ENCODE data around the gene GSTM1.

GSTM1 gene

DNA sequence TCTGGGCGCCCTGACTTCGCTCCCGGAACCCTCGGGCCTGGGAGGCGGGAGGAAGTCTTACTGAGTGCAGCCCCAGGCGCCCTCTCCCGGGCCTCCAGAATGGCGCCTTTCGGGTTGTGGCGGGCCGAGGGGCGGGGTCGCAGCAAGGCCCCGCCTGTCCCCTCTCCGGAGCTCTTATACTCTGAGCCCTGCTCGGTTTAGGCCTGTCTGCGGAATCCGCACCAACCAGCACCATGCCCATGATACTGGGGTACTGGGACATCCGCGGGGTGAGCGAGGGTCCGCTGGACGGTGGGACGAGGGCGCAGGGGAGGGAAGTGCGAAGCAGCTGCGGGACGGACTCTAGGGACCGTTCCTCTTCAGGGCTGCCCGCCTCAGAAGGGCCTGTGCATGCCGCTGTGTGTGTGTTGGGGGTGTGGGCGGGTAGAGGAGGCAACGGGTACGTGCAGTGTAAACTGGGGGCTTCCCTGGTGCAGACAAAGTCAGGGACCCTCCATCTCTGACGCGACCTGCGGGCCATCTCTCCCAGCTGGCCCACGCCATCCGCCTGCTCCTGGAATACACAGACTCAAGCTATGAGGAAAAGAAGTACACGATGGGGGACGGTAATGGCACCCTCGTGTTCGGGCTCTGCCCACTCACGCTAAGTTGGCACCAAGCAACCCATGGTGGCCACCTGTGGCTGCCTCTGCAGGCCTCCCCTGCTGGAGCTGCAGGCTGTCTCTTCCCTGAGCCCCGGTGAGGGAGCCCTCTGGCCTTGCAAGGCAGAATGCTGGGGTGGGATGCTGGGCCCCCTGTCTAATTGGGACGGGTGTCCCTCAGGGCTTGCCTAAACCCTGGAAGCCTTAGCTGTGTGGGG is at the start of gene GSTM1:
Gene GSTM1 (plus strand): TSS at position 177 of the 859 bp plus-strand sequence. CDS start 57 bp downstream, at position 234.
- DNase-seq (ENCODE audit: low spot score): no peak

DNA sequence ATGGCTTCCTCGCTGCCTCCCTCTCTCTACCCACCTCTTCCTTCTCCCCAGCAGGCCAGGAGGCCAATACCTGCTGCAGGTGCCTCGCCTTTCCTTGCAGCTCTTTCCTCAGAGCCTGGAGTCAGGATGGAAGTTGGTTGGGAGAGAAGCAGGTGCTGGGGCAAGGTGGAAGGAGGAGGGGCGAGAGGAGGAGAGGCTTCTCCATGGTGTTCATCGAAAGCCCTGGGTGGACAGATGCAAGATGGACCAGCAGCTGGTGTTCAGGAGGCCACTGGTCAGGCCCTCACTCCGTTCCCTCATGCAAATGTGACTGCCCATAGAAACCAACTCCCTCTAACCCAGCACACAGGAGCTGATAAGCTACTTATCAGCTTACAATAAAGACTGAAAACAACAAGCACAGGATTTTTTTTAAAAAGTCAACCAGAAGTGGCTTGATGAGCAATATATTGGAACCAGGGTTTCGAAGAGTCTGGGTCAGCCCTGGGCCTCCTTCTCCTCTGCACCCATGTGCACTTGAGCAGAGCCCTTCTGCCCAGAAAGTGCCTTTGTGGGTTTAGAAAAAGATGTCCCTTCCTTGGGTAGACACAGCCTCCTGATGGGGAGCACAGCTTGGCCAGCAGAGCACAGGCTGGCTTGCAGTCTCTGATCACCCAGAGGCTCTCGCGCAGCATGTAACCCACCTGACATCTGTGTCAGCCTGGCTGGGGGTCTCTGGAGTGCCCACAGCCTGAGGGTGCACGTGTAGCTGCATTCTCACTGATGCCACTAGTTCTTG is 48.4 kb upstream of the GSTM1 start:
- no peak for DNase-seq (ENCODE audit: low spot score)

DNA sequence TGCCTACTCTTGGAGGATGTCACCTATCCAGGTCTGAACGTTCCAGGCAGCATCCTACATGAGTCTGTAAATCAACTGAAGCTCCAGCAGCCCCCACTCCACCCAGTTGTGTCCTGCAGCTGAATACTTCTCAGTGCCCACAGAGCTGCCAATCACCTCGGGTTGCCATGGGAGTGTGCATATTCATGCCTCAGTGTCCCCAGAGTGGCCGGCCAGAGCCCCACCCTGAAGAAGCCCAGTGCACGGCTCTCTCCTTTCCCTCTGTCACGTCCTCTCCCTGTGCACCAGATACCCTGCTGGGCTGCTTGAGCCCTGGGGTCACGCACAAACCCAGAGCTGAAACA is 47.8 kb upstream of the GSTM1 start:
- DNase-seq (ENCODE audit: low spot score): no peak

DNA sequence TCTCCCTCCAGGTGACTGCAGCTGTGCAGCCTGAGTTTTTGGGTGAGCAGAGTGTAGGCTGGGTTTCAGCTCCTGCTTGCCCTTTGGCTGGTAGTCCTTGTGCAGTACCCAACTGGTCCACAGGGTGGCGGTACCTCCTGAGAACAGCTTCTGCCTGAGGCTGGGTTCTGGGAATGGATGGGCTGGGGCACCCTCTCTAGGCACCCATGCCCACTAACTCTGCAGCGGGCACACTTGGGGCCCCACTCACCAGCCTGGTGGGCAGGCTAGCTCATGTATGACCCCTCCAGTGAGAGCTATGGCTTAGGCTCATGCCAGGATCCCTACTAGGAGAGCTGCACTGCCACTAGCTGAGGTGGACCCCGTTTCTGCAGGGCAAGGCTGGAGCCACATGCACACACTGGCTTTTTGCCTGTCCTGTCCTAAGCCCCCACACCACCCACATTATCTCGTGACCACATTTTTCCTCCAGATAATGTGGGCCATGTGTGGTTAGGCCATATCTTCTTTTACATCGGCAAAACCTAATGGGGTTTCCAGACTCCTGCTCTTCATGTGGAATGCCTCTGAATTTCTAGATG is 47.2 kb upstream of the GSTM1 start:
- DNase-seq (ENCODE audit: low spot score): peak; percentile 74

DNA sequence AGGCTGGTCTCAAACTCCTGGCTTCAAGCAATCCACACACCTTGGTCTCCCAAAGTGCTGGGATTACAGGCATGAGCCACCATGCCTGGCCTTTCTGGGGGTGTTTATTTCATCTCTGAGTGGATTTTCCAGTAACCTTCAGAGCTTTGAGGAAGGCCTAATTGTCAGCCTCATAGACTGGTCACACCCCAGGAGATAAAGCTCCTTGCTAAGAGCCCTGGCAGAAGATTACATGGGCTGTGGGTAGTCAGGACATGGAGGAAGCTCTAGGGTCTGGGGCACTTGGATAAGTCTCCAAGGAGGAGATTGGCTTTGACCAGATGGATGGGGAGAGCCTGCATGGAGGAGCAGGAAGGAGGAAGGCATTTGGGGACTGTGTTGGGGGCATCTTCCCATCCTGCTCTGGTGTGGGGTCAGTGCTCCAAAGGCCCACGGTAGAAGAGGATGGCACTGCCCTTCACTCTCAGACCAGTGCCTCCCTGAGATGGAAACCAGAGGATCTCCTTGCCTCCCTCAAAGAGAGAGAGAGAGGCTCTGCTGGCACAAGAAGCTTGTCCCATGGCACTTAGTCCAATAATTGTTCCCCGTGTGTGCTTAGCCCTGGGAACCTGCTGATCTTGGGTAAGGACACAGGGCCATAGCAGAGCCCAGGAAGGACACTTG is 46.4 kb upstream of the GSTM1 start:
- no peak for DNase-seq (ENCODE audit: low spot score)

DNA sequence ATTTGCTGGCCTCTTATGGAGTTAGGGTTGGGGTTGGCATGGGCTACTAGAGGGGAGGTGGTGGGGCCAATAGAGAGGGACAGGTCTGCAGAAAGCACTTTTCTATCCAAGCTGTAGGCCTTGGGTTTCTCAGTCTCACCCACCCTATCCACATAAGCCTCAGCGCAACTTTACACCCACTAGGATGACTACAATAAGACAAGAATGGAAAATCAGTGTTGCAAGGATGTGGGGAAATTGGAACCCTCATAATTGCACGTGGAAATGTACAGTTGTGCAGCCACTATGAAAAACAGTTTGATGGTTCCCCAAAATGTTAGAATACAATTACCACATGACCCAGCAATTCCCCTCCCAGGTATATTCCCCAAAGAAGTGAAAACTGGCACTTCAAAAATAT is 45.8 kb upstream of the GSTM1 start:
- DNase-seq (ENCODE audit: low spot score): no peak

DNA sequence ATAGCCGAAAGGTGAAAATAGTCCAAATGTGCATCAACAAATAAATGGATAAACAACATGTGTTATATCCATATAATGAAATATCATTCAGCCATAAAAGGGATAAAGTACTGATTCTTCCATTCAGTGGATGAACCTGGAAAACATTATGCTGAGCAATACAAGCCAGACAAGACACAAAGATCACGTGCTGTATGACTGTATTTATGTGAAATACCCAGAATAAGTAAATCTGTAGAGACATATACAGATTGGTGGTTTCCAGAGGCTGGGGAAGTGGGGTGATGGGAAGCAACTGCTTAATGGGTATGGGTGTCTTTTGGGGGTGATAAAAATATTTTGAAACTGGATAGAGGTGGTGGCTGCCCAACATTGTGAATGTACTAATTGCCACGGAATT is 45.0 kb upstream of the GSTM1 start:
- DNase-seq (ENCODE audit: low spot score): no peak

DNA sequence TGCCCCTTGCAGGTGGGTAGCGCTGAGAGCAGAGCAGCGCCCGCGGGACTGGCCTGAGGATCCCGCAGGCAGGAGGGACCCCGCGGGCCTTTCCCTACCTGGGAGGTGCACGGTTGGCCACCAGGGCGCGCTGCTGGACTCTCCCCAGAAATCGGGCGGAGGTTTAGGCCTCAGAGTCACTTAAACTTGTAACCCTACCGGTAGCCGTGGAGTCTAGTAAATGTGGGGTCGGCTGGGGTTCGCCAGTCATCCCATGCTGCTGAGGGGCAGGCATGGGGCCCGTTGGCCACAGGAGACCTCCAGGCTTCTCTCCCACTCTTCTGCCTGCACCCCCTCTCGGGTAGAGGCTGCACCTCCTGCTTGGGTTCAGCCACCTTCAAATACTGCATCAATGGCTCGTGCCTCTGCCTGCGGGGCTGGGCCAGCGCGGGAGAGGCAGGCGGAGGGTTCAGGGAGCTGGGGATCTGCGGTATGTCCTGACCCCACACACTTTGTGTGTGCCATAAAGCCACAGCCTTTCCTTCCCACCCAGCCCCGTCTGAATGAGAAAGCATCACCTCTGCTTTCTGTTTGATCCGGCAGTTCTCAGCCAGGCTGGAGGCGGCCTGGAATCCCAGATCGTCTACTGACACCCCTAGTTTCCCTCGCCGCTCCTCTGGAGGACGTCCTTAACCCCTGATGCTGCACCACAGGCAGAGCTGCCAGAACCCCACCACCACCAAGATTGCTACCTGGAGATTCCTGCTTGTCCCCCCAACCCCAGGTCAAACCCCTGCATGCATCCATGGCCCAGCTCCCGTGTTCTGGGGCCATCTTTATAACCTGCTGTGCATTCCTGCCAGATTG is 44.0 kb upstream of the GSTM1 start:
- DNase-seq (ENCODE audit: low spot score): peak; percentile 86

DNA sequence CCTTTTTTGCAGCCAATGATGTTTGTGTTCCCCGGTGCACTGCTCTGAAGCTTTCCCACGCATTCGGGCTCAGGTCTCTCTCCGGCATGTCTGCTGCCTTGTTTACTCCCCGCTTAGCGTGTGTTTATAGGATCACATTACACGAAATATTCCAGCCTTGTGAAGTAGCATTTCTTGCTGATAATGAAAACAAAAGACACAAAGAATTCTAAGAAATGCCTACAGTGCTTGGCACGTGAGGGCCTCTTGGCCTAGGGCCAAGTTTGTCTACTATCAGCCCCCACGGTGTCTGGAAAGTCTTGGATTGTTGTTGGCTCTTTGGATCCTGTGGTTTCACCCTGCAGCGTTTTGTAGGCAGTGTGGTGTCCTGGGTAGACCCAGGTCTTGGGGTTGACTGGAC is 42.9 kb upstream of the GSTM1 start:
- DNase-seq (ENCODE audit: low spot score): no peak

DNA sequence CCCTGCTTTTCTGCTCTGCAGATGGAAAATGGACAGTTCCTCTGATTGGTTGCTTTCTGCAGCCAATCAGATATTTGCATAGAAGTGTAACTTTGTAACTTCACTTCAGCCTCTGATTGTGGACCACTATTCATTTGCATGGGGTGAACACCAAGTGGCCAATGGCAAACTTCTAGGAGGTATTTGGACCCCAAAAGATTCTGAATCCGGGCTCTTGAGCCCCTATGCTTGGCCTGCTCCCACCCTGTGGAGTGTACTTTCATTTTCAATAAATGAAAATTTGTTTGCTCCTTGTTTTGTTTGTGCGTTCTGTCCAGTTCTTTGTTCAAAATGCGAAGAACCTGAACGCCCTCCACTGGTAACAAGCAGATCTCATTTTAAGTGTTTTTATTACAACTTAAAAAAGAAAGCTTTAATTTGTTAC is 38.1 kb upstream of the GSTM1 start:
- no peak for DNase-seq (ENCODE audit: low spot score)

DNA sequence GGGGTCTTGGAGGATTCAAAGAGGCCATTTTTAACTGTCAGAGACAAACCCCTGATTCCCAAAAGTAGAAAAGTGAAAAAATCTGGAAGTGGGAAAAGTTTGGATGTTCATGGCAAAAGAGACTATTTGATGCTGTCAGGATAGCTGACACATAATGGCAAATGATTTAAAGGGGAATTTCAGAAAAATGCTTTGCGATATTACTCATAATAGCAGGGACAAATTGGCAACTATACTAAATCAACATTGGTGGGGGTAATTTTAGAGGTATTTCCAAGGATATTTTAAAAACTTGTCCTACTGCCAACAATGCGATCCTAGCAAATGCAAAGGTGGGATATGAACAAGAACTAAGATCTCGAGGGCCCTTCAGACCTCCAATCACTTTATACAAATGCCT is 37.0 kb upstream of the GSTM1 start:
- no peak for DNase-seq (ENCODE audit: low spot score)

DNA sequence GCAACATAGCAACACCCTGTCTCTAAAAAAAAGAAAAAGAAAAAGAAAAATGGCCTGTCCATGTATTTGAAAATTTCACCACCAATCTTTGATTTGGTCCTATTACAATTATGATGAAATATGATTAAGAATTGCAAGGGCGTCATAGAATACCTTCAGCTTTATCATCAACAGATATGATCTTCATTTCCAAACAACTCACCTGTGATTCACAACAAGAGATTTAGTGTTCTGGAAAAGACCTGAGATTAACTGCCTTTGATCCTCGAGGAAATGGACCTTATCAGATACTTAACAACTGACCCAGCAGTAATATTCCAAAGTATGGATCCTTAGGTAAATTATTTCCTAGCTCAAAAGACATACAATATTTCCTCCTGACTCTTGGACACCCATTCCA is 35.2 kb upstream of the GSTM1 start:
- DNase-seq (ENCODE audit: low spot score): no peak

DNA sequence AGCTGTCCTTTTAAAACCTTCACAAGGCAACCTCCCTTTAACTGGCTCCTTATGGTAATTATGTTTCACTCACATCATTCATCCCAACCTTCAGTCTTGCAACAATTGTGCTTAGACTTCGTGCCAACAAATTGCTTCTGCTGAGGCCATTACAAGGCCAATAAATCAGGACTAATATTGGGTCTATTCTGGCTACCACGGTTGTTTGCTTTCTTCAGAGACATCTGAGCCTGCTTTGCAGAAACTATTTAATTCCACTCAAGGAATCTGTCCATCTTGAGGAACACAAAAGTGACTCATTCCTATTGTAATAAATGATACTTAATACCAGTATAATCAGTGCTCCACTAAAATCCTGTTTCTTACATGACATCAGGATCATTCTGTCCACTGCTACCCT is 34.3 kb upstream of the GSTM1 start:
- DNase-seq (ENCODE audit: low spot score): no peak

DNA sequence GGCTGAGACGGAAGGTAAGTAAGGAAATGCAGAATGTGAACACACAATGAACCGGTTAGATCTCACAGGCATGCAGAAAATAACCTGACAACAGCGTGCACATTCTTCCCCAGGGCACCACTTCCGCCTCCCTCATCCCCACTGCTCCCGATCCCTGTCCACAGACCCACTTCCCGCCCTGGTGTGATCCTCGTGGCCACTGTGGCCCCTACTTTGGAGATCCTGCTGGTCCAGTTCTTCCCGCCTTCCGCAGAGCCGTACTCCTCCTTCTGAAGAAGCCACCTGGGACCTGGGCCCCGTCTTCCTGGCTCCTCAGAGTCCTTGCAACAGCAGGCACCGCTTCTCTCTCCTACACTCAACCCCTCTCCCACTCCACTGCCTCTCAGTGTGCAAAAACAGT is 33.1 kb upstream of the GSTM1 start:
- DNase-seq (ENCODE audit: low spot score): no peak

DNA sequence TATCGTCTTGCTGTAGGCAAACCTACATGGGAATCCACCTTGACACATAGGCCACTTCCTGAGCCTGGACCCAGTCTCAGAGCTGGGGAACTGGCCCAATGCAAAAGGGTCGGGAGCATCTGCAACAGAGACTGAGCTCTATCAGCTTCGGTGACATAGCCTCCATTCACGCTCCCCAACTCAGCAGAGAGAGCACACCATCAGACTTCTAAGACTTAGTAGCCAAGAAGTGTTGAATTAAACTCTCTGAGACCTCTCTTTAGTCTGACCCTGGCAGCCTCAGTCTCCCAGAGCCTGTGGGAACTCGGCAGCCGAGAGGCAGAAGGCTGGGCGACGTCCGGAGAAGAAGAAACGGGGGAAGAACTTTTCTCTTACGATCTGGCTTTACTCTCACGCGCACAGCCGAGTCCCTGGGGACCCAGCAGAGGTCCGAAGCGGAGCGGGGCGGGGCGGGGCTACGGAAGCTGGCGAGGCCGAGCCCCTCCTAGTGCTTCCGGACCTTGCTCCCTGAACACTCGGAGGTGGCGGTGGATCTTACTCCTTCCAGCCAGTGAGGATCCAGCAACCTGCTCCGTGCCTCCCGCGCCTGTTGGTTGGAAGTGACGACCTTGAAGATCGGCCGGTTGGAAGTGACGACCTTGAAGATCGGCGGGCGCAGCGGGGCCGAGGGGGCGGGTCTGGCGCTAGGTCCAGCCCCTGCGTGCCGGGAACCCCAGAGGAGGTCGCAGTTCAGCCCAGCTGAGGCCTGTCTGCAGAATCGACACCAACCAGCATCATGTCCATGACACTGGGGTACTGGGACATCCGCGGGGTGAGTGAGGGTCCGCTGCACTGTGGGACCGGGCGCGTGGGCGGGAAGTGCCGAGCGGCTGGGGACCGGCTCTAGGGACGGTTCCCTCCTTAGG is 31.8 kb upstream of the GSTM1 start, which contains the start of gene GSTM4:
Gene GSTM4 (plus strand): TSS at position 485 of the 905 bp plus-strand sequence. CDS start 291 bp downstream, at position 776.
- DNase-seq (ENCODE audit: low spot score): peak; percentile 69

DNA sequence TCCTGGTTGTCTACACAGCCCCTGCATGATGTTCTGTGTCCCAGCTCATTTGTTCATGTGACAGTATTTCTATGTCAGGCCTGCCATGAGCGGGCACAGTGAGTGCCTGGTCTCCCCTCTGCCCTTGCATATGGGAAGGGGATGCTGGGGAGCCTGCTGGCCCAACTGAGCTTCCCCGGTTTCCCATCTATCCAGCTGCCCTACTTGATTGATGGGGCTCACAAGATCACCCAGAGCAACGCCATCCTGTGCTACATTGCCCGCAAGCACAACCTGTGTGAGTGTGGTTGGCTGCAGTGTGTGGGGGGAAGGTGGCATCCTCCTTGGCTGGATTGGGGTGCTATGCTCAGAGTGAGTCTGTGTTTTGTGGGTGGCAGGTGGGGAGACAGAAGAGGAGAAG is 30.2 kb upstream of the GSTM1 start:
- no peak for DNase-seq (ENCODE audit: low spot score)

DNA sequence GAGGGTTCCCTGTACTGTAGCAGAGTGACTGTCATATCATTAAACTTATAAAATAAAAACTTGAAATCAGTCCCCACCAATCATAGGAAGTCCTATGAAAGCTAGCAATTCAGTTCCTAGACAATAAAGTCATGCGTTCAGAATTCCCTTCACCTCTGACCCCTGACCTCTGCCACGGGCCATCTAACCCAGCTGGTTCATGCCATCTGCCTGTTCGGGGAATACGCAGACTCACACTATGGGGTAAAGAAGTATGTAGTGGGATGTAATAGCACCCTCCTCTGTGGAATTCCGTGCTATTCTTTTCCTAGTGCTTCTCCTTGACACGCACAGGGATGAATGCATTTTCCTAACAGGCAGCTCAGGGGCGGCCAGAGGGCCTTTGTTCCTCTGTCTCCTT is 29.6 kb upstream of the GSTM1 start:
- DNase-seq (ENCODE audit: low spot score): no peak

DNA sequence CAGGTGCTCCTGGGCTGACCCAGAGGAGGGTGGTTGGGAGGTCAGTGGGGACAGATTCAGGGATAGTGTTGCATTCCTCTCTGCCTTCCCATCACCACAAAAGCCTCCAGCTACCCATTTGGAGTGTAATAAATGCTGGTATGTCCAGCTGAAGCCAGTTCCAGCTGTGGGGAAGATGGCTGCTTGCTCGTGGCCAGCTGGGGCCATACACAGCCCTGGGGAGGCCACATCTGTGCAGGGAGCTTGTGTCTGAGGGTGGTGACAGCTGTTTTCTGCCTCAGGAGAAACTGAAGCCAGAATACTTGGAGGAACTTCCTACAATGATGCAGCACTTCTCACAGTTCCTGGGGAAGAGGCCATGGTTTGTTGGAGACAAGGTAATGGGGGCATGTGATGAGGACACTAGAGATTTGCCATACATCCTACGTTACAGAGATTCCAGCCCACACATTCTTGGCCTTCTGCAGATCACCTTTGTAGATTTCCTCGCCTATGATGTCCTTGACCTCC is 29.0 kb upstream of the GSTM1 start:
- DNase-seq (ENCODE audit: low spot score): no peak

DNA sequence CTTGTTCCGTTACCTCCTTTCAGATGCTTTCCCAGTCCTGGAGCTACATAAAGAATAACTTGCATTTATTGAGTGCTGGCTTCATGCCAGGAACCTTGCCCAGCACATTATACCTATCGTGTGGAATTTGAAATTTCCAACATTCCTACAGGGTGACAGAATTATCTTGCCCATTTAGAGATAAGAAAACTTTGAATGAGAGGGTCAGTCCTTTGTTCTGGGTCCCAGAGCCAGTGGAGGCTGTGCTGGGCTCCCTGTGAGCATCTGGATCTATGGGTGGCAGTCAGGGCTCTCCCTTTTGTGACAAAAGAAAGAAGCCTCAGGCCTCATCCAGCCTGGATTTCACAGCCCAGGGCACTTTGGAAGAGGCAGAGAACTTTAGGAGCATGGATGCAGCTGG is 28.5 kb upstream of the GSTM1 start:
- DNase-seq (ENCODE audit: low spot score): no peak

DNA sequence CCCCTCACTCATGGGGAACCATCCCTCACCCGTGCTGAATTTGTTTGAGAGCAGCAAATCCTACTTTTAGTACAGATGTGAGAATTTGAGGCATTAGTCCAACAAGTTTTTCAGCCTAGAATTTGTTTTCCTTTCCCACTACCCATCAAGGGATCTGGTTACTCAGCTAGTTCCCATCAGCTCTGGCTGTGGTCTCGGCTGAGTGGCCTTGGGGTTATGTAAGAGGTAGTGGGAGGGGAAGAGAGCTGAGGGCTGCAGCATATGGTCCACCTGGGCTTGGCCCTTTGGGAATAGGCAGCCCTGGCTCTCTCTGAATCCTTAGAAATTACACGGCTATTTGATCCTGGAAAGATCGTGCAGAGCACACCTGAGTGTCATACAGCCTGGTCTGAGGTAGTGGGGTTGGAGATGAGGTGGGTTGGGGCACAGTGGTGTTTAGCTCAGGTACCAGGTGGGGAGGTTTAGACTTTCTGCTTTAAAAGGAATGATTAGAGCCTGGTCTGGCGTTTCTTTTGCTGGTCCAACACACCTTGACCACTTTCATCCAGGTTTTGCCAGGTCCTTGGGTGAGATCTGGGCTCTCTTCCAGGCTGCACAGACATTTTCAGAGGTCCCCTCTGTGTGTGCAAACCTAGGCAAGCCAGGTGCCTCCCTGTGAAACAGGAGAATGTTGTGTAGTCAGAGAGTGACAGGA is 27.5 kb upstream of the GSTM1 start:
- DNase-seq (ENCODE audit: low spot score): no peak

Measured in D341Med (cell line).